Measurements from ENCODE around the gene RCAN1. TPM values are rescaled to one million over a fixed set of nuclear protein-coding genes. Genes with fewer than 3 reads are reported as not detected.
A peak's percentile ranks its signal among the peaks of the same experiment; 100 is the strongest.

RCAN1 gene
- total RNA-seq, 1 donor from 2014 or later: 24.9 TPM

GRCh38 chr21:34544032-34544496 lies 70.8 kb downstream of the RCAN1 start:
- peak; percentile 92 to 93 for DNase-seq (ENCODE audit: low read depth in 2 of 2)

GRCh38 chr21:34543017-34543416 lies 71.9 kb downstream of the RCAN1 start:
- DNase-seq (ENCODE audit: low read depth in 2 of 2): no peak

DNA sequence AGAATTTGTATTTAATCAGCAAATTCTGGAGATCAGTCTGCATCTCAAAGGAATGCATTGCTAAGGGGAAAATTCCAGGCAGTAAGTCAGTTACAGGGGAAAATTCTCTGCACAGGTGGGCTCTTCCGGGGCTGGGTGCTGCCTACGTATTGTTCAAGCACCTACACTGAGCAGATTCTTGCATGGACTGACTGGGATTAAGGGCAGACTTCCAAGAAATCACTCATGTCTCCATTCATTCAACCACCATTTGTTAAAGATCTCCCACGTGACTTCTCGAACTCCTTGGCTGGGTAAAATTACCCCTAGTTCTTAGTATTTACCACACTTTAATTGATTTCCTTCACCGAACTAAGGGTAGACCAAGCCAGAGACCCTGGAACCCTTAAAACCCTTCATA lies 74.7 kb downstream of the RCAN1 start:
- DNase-seq (ENCODE audit: low read depth in 2 of 2): no peak

GRCh38 chr21:34537838-34538237 lies 77.1 kb downstream of the RCAN1 start:
- DNase-seq (ENCODE audit: low read depth in 2 of 2): no peak

GRCh38 chr21:34536820-34537219 lies 78.1 kb downstream of the RCAN1 start:
- no peak for DNase-seq (ENCODE audit: low read depth in 2 of 2)

DNA sequence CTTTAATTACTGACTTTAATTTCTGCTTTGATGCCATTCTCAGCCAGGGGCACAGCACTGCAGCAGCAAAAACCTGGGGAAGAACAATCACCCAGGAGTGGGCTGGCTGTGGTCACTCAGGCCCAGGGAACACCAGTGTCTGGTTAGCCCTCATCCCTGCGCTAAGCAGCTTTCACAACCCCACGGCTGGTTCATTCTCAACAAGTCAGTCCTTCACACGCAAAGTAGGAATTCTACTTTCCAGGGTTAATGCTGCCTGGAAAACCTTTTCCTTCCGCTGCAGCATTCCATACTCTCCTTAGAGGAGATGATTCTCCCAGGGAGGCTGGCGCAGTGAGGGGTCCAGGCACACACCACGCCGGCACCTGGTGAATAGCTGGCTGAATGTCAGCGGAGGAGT lies 78.6 kb downstream of the RCAN1 start:
- no peak for DNase-seq (ENCODE audit: low read depth in 2 of 2)

GRCh38 chr21:34535886-34536285 lies 79.0 kb downstream of the RCAN1 start:
- no peak for DNase-seq (ENCODE audit: low read depth in 2 of 2)

DNA sequence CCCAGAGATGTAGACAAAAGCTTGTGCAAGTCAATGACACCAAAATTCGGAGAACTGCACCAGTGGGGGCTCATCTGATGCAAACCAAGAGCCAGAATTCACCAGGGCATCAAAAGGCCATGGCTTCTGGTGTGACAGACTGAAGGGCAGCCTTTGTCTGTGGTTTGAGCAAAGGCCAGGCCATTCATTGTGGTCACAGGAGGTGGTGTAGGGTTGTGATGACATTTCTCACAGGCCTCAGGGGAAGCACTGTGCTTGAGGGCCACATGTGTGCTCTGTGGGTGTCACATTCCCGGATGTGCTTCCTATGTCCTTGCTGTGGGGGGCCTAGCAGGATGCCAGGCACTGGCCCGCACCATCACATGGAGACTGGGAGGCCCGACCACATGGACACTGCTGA lies 80.4 kb downstream of the RCAN1 start:
- DNase-seq (ENCODE audit: low read depth in 2 of 2): no peak

DNA sequence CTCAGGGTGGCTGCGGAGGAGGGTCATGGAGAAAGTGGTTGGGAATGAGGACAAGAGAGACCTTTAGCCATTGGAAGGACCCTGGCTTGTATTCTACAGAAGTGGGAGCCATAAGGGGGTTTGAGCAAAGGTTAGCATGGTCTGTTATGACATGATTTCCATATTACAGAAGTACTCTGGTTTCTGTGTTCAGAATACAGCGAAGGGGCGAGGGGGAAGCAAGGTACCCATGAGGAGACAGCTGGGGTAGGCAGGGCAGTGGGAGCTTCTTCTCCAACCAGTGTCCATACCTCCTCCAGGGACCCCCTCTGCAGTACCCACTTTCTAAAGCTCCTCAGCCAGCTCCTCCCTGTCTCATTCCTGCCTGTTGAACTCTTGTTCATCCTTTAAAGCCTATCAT lies 81.0 kb downstream of the RCAN1 start:
- no peak for DNase-seq (ENCODE audit: low read depth in 2 of 2)

DNA sequence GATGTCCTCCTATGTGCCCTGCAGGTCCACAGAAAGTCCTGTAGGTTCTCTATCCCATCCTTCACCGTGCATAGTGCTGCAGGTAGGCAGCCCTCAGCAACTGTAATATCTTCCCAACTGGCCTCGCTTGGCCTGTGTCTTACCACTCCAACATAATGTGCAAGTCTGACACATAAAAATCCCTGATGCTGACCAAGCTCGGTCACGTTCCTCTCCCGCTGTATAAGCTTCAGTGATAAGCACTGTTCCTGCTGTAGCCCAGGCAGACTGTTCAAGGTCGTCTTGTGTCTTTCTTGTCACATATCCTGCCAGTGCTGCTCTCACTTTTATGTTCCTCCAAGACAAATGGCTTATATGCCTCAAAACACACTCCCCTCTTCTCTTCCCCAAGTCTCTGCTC lies 83.5 kb downstream of the RCAN1 start:
- DNase-seq (ENCODE audit: low read depth in 2 of 2): no peak

- no peak for DNase-seq (ENCODE audit: low read depth in 2 of 2)
Observed at GRCh38 chr21:34530261-34530660, 84.7 kb downstream of the RCAN1 start.

DNA sequence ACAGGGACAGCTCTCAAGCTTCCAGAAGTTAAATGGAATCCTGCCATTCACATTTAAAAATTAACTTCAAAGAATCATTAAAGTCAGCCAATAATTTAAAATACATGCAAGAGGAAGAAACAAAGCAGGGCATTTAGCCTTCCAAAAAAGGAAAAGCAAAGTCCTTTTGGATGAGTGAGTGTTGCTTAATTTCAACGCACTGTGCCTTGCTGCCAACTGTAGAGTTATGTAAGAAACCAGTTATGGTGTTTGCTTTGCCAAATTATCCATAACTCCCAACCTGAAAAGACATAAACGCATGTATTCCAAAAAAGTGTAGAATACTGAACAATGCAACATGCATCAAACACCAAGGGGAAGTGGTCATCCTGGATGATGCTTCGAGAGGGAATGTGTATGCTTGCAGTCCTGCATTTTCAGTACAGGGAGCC lies 86.8 kb downstream of the RCAN1 start:
- DNase-seq (ENCODE audit: low read depth in 2 of 2): no peak

- peak; percentile 98 to 99 for DNase-seq (ENCODE audit: low read depth in 2 of 2)
Observed at GRCh38 chr21:34526618-34527290, 88.2 kb downstream of the RCAN1 start.

- peak in 1 of 2 donors; percentile 37 for DNase-seq (ENCODE audit: low read depth in 2 of 2)
Observed at GRCh38 chr21:34526241-34526617, 88.7 kb downstream of the RCAN1 start.

GRCh38 chr21:34524646-34525601 lies 90.0 kb downstream of the RCAN1 start:
- DNase-seq (ENCODE audit: low read depth in 2 of 2): peak in 1 of 2 donors; percentile 31

GRCh38 chr21:34523019-34523555 lies 91.8 kb downstream of the RCAN1 start:
- DNase-seq (ENCODE audit: low read depth in 2 of 2): no peak

GRCh38 chr21:34522284-34522683 lies 92.6 kb downstream of the RCAN1 start:
- DNase-seq (ENCODE audit: low read depth in 2 of 2): no peak

DNA sequence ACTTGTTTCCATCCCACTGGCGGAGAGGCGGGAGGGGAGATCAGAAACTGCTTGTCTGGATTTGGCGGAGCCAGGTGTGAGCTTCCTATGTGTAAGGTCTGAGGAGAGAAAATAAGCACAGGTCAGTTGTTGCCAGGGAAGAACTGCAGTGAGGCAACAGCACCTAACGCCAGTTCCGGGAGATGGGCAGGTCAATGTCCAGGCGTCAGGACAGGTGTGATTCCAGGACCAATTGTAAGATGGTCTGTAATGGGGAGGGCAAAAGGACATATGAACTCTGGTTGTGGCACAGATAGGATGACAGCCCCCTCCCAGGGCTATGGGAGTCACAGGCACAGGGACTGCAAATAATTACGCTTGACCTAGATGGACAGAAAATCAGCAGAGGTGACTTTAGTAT lies 93.4 kb downstream of the RCAN1 start:
- DNase-seq (ENCODE audit: low read depth in 2 of 2): no peak

DNA sequence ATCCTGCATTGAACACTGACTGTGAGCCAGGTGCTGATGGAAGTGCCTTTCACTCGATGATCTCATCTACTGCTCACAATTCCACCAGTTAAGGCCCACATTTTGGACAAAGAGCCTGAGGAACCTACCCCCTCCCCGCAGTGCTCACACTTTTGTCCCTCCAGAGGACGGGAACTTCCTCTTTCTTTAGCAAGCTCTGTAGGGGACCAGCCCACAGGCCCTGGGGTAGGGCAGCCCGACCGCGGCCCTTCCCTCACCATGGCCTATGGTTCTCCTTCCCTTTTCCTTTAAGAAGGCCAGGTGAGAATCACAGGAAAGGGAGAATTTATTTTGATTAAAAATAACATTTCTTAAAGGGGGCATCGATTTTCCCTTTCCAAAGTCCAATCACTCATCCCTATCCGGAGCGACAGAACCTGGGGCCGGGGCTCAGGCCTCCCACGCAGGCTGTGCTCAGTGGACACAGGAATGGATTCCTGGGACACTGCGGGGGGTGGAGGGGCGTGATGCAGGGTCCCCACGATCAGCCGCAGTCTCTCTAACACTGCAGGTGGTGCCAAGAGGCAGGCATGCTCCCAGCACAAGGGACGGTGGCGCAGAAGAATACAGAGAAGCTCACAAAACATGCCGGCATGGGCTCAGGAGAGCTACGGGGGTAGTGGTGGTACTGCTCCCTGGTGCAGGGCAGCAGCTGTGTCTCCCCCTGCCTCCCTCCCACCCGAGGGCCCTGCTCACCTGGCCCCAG lies 94.0 kb downstream of the RCAN1 start:
- no peak for DNase-seq (ENCODE audit: low read depth in 2 of 2)

- DNase-seq (ENCODE audit: low read depth in 2 of 2): no peak
Observed at GRCh38 chr21:34520281-34520680, 94.6 kb downstream of the RCAN1 start.

GRCh38 chr21:34519694-34520093 lies 95.2 kb downstream of the RCAN1 start:
- no peak for DNase-seq (ENCODE audit: low read depth in 2 of 2)

DNA sequence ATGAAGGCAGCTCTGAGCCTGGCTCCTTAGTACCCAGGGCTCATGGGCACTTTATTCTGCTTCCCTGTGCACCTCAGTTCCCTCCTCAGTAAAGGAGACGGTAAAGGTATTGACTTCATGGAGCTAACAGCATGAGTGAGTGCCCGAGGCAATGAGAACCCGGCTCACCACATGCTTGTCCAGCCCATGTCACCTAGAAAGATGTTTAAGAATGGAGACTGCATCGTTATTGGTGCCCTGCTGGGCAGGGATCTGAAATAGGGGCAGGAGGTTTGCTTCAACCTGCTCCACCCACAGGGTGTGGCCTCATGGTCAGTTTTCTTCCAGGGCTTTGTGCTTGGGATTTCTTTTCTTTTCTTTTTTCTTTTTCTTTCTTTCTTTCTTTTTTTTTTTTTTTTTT lies 95.9 kb downstream of the RCAN1 start:
- no peak for DNase-seq (ENCODE audit: low read depth in 2 of 2)
